ENCODE data around the gene PYGB.

DNA sequence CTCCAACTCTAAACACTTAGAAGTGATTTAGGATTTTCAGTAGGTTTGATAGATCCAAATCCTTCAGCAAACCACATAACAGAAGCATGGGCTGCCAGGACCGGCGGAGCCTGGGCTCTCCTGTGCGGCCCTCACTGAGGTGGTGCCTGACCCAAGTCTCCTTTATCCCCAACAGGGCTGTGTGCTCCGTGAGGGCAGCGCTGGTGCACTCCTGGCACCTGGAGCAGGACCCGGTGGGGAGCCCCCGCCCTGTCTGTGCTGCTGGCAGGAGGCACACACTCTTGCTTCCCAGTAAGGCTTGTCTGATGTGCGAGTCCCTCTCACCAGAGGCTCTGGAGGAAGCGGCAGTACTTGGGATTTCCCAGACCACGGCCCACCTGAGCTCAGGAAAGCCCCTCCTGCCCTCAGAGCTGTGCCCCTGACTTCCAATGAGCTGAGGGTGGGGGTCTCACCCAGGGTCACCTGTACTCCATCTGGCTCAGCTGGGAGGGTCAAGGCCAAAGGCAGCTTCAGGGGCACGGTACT lies 56.2 kb downstream of the PYGB start:
- TF ChIP-seq, protein P1, sequence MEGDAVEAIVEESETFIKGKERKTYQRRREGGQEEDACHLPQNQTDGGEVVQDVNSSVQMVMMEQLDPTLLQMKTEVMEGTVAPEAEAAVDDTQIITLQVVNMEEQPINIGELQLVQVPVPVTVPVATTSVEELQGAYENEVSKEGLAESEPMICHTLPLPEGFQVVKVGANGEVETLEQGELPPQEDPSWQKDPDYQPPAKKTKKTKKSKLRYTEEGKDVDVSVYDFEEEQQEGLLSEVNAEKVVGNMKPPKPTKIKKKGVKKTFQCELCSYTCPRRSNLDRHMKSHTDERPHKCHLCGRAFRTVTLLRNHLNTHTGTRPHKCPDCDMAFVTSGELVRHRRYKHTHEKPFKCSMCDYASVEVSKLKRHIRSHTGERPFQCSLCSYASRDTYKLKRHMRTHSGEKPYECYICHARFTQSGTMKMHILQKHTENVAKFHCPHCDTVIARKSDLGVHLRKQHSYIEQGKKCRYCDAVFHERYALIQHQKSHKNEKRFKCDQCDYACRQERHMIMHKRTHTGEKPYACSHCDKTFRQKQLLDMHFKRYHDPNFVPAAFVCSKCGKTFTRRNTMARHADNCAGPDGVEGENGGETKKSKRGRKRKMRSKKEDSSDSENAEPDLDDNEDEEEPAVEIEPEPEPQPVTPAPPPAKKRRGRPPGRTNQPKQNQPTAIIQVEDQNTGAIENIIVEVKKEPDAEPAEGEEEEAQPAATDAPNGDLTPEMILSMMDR (IDR thresholded peaks at IDR 0.05), result no peak
- TF ChIP-seq EZH2 (IDR thresholded peaks at IDR 0.05; ENCODE audit: borderline replicate concordance, insufficient read depth, low read depth, low read length, poor library complexity, severe bottlenecking), result no peak

All from B cell (primary cell).